Peyer's patch (tissue), 4 donors: ENCODE results near the gene SLC6A6.

Source experiments
- CTCF ChIP-seq, 6 experiments: fragments of 450-650 bp in 4 of 6; fragments of 200-600 bp in 2 of 6; sonication (generic) in 1 of 6; IDR thresholded peaks; one replicate each; pipeline ENCODE4 v1.5.1; 2017 to 2019; ENCODE audit warnings: antibody characterized with exemption in 6 of 6, mild to moderate bottlenecking in 3 of 6, moderate library complexity in 1 of 6
- POLR2A ChIP-seq, 2 donors: fragments of 450-650 bp; IDR thresholded peaks; one replicate each; pipeline ENCODE4 v1.5.1; 2017; ENCODE audit warnings: antibody characterized with exemption in 2 of 2, mild to moderate bottlenecking in 2 of 2, moderate library complexity in 2 of 2

DNA sequence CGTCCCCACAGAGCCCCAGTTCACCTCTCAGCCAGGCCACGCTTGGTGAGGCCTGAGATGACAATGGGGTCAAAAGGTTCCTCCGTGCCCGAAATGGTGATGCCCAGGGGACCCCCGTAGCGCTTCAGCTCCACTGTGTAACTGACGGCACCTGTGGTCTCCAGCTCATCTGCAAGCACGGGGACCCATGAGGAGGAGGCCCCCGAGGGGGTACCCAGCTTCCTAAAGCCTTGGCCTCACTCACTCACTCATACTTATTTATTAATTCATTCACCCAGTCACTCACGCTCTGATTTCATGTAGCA lies 107.3 kb downstream of the SLC6A6 start:
- no peak for TF ChIP-seq CTCF (IDR thresholded peaks at IDR 0.05)
- TF ChIP-seq POLR2A (IDR thresholded peaks at IDR 0.05), result no peak
